ENCODE data around the gene NFATC3. TPM values are rescaled to one million over a fixed set of nuclear protein-coding genes. Genes with fewer than 3 reads are reported as not detected.

NFATC3 gene
- total RNA-seq, 1 experiment from 2014 or later = 33.0 TPM

- Mint-ChIP-seq H3K9me3 (no peaks in the 10 kb centered on the region; a peak in 1 of 5 replicates), H3K36me3 (ENCODE audit: insufficient read depth in 1 of 3, low read depth in 3 of 3) (peaks cover 5 to 26% (median 26%) of the 10 kb centered on the region in 3 experiments; a peak in 6 of 7 replicates), H3K4me3 (peak within 1 kb of the TSS; percentile 89 to 91), H3K27me3 (ENCODE audit: low read depth) (peaks cover 6% of the 10 kb centered on the region), H3K27ac (peak within 1 kb of the TSS; percentile 93 to 99 (median 97)), H3K4me1 (peaks cover 29 to 33% of the 10 kb centered on the region in 2 experiments)
- no peak within 1 kb of the TSS for H4K8ac ChIP-seq (replicated peaks; ENCODE audit: insufficient read length, low read depth, low read length)
- no peak within 1 kb of the TSS for H3K23ac ChIP-seq (ENCODE audit: insufficient read length, low read depth, low read length)
- H3T11ph ChIP-seq (ENCODE audit: low read length) = no peak within 1 kb of the TSS
- H3K4me2 ChIP-seq (ENCODE audit: insufficient read depth, insufficient read length, low read length) = peak within 1 kb of the TSS; percentile 69
- no peaks in the 10 kb centered on the region for H3K9me3 ChIP-seq (ENCODE audit: control insufficient read depth, low read depth, low read length)
- no peak for DNase-seq
- no peak within 1 kb of the TSS for H2BK15ac ChIP-seq (ENCODE audit: low read depth, low read length)
- H3K4me1 ChIP-seq (ENCODE audit: insufficient read depth, low read length) = no peaks in the 10 kb centered on the region; the same call in 1 of the 2 replicates
- H2BK120ac ChIP-seq (ENCODE audit: low read depth, low read length, poor library complexity, severe bottlenecking) = no peak within 1 kb of the TSS
- TF ChIP-seq CTCF (conservative IDR thresholded peaks at IDR 0.05) = no peak
- H3K4ac ChIP-seq (ENCODE audit: low read depth, low read length) = no peak within 1 kb of the TSS
- no peak within 1 kb of the TSS for H2AK5ac ChIP-seq (ENCODE audit: insufficient read length, low read length)
- no peak within 1 kb of the TSS for H4K5ac ChIP-seq (ENCODE audit: insufficient read length, low read depth, low read length)
- H3K56ac ChIP-seq (ENCODE audit: insufficient read length, low read depth, low read length) = no peak within 1 kb of the TSS
- no peaks in the 10 kb centered on the region for H4K20me1 ChIP-seq (ENCODE audit: control insufficient read depth, insufficient read depth, insufficient read length)
- no peak within 1 kb of the TSS for H2BK20ac ChIP-seq (ENCODE audit: low read depth, low read length, poor library complexity, severe bottlenecking)
- H2BK5ac ChIP-seq (ENCODE audit: insufficient read length, low read length) = no peak within 1 kb of the TSS
- H3K23me2 ChIP-seq (ENCODE audit: insufficient read length, low read depth, low read length, poor library complexity, severe bottlenecking) = peaks cover 19% of the 10 kb centered on the region
- H3K18ac ChIP-seq (ENCODE audit: insufficient read length, low read depth, low read length) = peak within 1 kb of the TSS; percentile 61
- H4K91ac ChIP-seq (ENCODE audit: insufficient read length, low read depth, low read length) = peak within 1 kb of the TSS; percentile 16
- H2AFZ ChIP-seq (ENCODE audit: low read length) = no peak within 1 kb of the TSS
- H3K14ac ChIP-seq (ENCODE audit: insufficient read depth, low read length) = peak within 1 kb of the TSS; percentile 84
- no CpG with 5 or more reads among the region's 36 CpGs for WGBS (ENCODE audit: extremely low coverage, insufficient read length, low lambda C conversion rate)
- no peaks in the 10 kb centered on the region for H3K79me1 ChIP-seq (ENCODE audit: insufficient read depth, low read depth, low read length, poor library complexity, severe bottlenecking)
- peak within 1 kb of the TSS; percentile 72 for H3K9ac ChIP-seq (ENCODE audit: extremely low read depth, insufficient read length, low read length)
- H2BK12ac ChIP-seq (ENCODE audit: insufficient read length, low read depth, low read length) = no peak within 1 kb of the TSS
- no peaks in the 10 kb centered on the region for H3K27me3 ChIP-seq (ENCODE audit: insufficient read depth, low read length)
- no peaks in the 10 kb centered on the region; the same call in 1 of the 2 replicates for H3K79me2 ChIP-seq (ENCODE audit: insufficient read depth, low read length)
- H3K27ac ChIP-seq (ENCODE audit: insufficient read length, low read depth, low read length) = no peak within 1 kb of the TSS
Measured at GRCh38 chr16:68235887-68236136, 150.6 kb downstream of the NFATC3 start, which contains the start of gene ESRP2. Gene ESRP2 (minus strand): TSS chr16:68236127. CDS start chr16:68236045, 82 bp downstream.
